Sigmoid colon (tissue), 4 donors: ENCODE data around the gene SEC14L1.

Experiments
- EP300 ChIP-seq, 4 donors: sonication (generic); formaldehyde crosslinking; IDR thresholded peaks; one replicate each; pipeline ENCODE4 v1.6.1; 2017; ENCODE audit warnings: antibody characterized with exemption in 4 of 4
- POLR2A ChIP-seq, 2 donors: fragments of 450-650 bp; IDR thresholded peaks; one replicate each; pipeline ENCODE4 v1.6.1; 2016; ENCODE audit warnings: antibody characterized with exemption in 2 of 2, mild to moderate bottlenecking in 2 of 2, moderate library complexity in 2 of 2
- POLR2AphosphoS5 ChIP-seq, 4 donors: sonication (generic); formaldehyde crosslinking; IDR thresholded peaks; one replicate each; pipeline ENCODE4 v1.6.1; 2017; ENCODE audit warnings: antibody characterized with exemption in 4 of 4
- TF ChIP-seq, protein P1 (sequence below), 4 experiments: fragments of 450-650 bp in 3 of 4; fragments of 200-600 bp in 1 of 4; IDR thresholded peaks; one replicate each; pipeline ENCODE4 v1.5.1; 2016 to 2019; ENCODE audit warnings: antibody characterized with exemption in 4 of 4, mild to moderate bottlenecking in 3 of 4, moderate library complexity in 2 of 4

DNA sequence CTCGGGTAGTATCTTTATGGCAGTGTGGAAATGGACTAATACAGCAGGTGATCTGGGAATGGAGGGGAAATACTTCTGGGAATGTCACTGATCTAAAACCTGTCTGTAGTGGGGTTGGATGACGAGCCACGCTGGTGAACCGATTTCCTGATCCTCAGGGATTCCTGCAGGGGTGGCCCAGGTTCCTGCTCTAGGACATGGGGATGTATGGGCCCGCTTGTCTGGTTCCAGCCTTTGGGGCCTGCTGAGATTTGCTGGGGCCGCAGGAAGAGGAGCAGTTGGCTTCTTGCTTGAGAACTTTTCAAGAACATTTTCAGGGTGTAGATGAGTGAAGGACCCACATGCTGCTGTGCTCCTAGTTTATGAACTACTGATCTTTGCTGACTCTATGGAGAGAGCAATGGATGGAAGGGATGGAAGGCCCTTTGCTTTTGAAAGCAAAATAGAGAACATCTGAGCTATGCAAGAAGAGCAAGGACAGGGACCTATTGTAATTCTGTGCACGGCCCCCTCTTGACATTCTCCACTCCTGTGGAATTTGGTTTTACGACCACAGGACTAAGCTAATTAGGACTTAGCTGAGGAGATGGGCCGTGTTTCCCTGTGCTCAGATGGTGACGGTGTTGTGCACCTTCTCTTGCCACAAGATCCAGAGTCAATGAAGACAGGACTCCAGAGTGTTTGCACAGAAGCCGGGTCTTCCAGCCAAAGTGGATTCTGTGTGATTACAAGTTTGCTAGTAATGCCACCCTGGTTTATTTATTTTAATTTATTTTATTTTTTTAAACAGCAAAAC lies 90.5 kb downstream of the SEC14L1 start:
- TF ChIP-seq, protein P1, sequence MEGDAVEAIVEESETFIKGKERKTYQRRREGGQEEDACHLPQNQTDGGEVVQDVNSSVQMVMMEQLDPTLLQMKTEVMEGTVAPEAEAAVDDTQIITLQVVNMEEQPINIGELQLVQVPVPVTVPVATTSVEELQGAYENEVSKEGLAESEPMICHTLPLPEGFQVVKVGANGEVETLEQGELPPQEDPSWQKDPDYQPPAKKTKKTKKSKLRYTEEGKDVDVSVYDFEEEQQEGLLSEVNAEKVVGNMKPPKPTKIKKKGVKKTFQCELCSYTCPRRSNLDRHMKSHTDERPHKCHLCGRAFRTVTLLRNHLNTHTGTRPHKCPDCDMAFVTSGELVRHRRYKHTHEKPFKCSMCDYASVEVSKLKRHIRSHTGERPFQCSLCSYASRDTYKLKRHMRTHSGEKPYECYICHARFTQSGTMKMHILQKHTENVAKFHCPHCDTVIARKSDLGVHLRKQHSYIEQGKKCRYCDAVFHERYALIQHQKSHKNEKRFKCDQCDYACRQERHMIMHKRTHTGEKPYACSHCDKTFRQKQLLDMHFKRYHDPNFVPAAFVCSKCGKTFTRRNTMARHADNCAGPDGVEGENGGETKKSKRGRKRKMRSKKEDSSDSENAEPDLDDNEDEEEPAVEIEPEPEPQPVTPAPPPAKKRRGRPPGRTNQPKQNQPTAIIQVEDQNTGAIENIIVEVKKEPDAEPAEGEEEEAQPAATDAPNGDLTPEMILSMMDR (IDR thresholded peaks at IDR 0.05): no peak
- TF ChIP-seq POLR2A (IDR thresholded peaks at IDR 0.05): no peak
- TF ChIP-seq POLR2AphosphoS5 (IDR thresholded peaks at IDR 0.05): no peak
- TF ChIP-seq EP300 (IDR thresholded peaks at IDR 0.05): no peak
